Naive thymus-derived CD4-positive, alpha-beta T cell (primary cell): ENCODE results near the gene SLC13A2. TPM values are rescaled to one million over a fixed set of nuclear protein-coding genes. Genes with fewer than 3 reads are reported as not detected.

ENCODE experiments used
- ATAC-seq: fragments of 150-1000 bp; cut with Tn5 transposase; 2 replicates; pipeline ENCODE4 v1.10.0; 2021; ENCODE audit warnings: mild to moderate bottlenecking, moderate library complexity
- CTCF ChIA-PET: fragments of 350-600 bp; sonication (Branson Sonifier 250); formaldehyde crosslinking; loops from one replicate; lab custom pipeline; 2021; ENCODE audit warnings: antibody characterized with exemption; lab: Charles Lee
- POLR2A ChIA-PET: fragments of 350-600 bp; sonication (Branson Sonifier 250); formaldehyde crosslinking; loops from one replicate; lab custom pipeline; 2021; ENCODE audit warnings: antibody characterized with exemption, inconsistent platforms; lab: Charles Lee
- DNase-seq, 9 donors: peaks; one replicate each; pipeline versions ENCODE4 v3.0.0 to v3.0.0-alpha.2; 2020 to 2022; ENCODE audit warnings: mixed read lengths in 1 of 9
- H3K27ac ChIP-seq: one replicate; pipeline ENCODE4 v1.7.0; 2013; ENCODE audit warnings: mild to moderate bottlenecking, low read depth, low read length, moderate library complexity
- H3K27me3 ChIP-seq, 2 donors: one replicate each; pipeline ENCODE4 v1.7.0; 2013; ENCODE audit warnings: low read length in 2 of 2, mild to moderate bottlenecking in 2 of 2, moderate library complexity in 2 of 2; ENCODE audit not compliant: control insufficient read depth in 2 of 2, insufficient read depth in 2 of 2
- H3K36me3 ChIP-seq, 3 experiments: 1 replicate in 2 of 3; 2 replicates in 1 of 3; pipeline ENCODE4 v1.7.0; 2013; ENCODE audit warnings: low read length in 3 of 3, mild to moderate bottlenecking in 3 of 3, moderate library complexity in 1 of 3; ENCODE audit not compliant: insufficient read depth in 3 of 3, control insufficient read depth in 2 of 3
- H3K4me1 ChIP-seq, 2 donors: one replicate each; pipeline ENCODE4 v1.7.0; 2013; ENCODE audit warnings: low read length in 2 of 2, mild to moderate bottlenecking in 2 of 2, moderate library complexity in 1 of 2; ENCODE audit not compliant: control insufficient read depth in 2 of 2, insufficient read depth in 2 of 2
- H3K4me3 ChIP-seq: 2 replicates; pipeline ENCODE4 v1.7.0; 2013; ENCODE audit warnings: mild to moderate bottlenecking, low read length
- H3K9me3 ChIP-seq, 3 experiments: 1 replicate in 2 of 3; 2 replicates in 1 of 3; pipeline ENCODE4 v1.7.0; 2013; ENCODE audit warnings: low read length in 3 of 3; ENCODE audit not compliant: control insufficient read depth in 2 of 3
- H3K27ac Mint-ChIP-seq, 9 donors: one replicate each; pipeline ENCODE4 v1.8.0; 2020 to 2022; ENCODE audit warnings: mixed read lengths in 9 of 9, mild to moderate bottlenecking in 8 of 9, moderate library complexity in 5 of 9, inconsistent platforms in 2 of 9
- H3K27me3 Mint-ChIP-seq, 5 donors: one replicate each; pipeline ENCODE4 v1.8.0; 2021 to 2022; ENCODE audit warnings: mixed read lengths in 5 of 5, mild to moderate bottlenecking in 1 of 5
- H3K36me3 Mint-ChIP-seq, 5 donors: one replicate each; pipeline ENCODE4 v1.8.0; 2020 to 2022; ENCODE audit warnings: mixed read lengths in 5 of 5, mild to moderate bottlenecking in 3 of 5, inconsistent platforms in 1 of 5
- H3K4me1 Mint-ChIP-seq, 7 donors: one replicate each; pipeline ENCODE4 v1.8.0; 2020 to 2022; ENCODE audit warnings: mixed read lengths in 7 of 7, mild to moderate bottlenecking in 3 of 7, inconsistent platforms in 1 of 7
- H3K4me3 Mint-ChIP-seq, 10 donors: one replicate each; pipeline ENCODE4 v1.8.0; 2020 to 2022; ENCODE audit warnings: mild to moderate bottlenecking in 10 of 10, mixed read lengths in 10 of 10, moderate library complexity in 6 of 10, inconsistent platforms in 2 of 10
- H3K9me3 Mint-ChIP-seq, 11 donors: one replicate each; pipeline ENCODE4 v1.8.0; 2020 to 2022; ENCODE audit warnings: mixed read lengths in 11 of 11, mild to moderate bottlenecking in 4 of 11, inconsistent platforms in 1 of 11, moderate library complexity in 1 of 11
- intact Hi-C, 2 donors: fragments of 100-400 bp; cut with micrococcal nuclease; formaldehyde crosslinking; loops; one replicate each; pipeline ENCODE4 v1.15.1; 2023
- polyA plus RNA-seq, 2 donors: library from polyadenylated mRNA; unstranded; fragments of 300-500 nt; fragmentation: Illumina TruSeq; gene quantifications; one replicate each; pipeline ENCODE4 v1.2.3, GENCODE V29; 2021
- total RNA-seq, 6 experiments: library from RNA in 5 of 6; stranded (reverse) in 5 of 6; gene quantifications; 1 replicate in 5 of 6; 2 replicates in 1 of 6; pipeline ENCODE4 v1.2.3 and lab custom pipeline; 2021 to 2026

Gene SLC13A2
- total and polyA plus RNA-seq, 7 experiments from 2014 or later: not detected

- intact Hi-C loops: no loop called here
- CTCF ChIA-PET: interaction anchor here (0.6 to 1.1 kb wide), 2 partner anchors 59 to 666 kb away, joined by 3 read pairs; no protein-coding TSS in a partner anchor
- Histone ChIP-seq H3K9me3 (no peaks in the 10 kb centered on the region), H3K4me1 (peaks cover 0 to 9% of the 10 kb centered on the region in 2 donors), H3K27me3 (no peaks in the 10 kb centered on the region), H3K27ac (no peak overlapping the region), H3K4me3 (no peak overlapping the region), H3K36me3 (no peaks in the 10 kb centered on the region)
- peaks cover 10 to 20% (median 16%) of the 10 kb centered on the region in 7 donors for H3K4me1 Mint-ChIP-seq
- DNase-seq (peak in 1 of 9 donors; percentile 3), ATAC-seq (peak; percentile 40)
- no peaks in the 10 kb centered on the region for H3K27me3 Mint-ChIP-seq
- POLR2A ChIA-PET: interaction anchor here (0.7 kb wide), 1 partner anchor 131 kb away, joined by 3 read pairs; no protein-coding TSS in a partner anchor
- H3K9me3 Mint-ChIP-seq: peaks cover 0 to 2% (median 0%) of the 10 kb centered on the region in 11 donors
- H3K4me3 Mint-ChIP-seq: peak overlapping the region in 6 of 10 donors; percentile 0 to 39 (median 9)
- no peaks in the 10 kb centered on the region for H3K36me3 Mint-ChIP-seq
- H3K27ac Mint-ChIP-seq: peak overlapping the region in 8 of 9 donors; percentile 11 to 89 (median 37)
Measured at GRCh38 chr17:28475151-28475900, 1.9 kb downstream of the SLC13A2 start.

- no peaks in the 10 kb centered on the region for H3K27me3 Mint-ChIP-seq
- no peaks in the 10 kb centered on the region for H3K36me3 Mint-ChIP-seq
- ATAC-seq: no peak
- intact Hi-C loops: no loop called here
- Histone ChIP-seq H3K9me3 (no peaks in the 10 kb centered on the region), H3K4me1 (peaks cover 0 to 9% of the 10 kb centered on the region in 2 donors), H3K27me3 (no peaks in the 10 kb centered on the region), H3K4me3 (no peak overlapping the region), H3K27ac (no peak overlapping the region), H3K36me3 (no peaks in the 10 kb centered on the region)
- POLR2A ChIA-PET: interaction anchor here (0.7 kb wide), 1 partner anchor 132 kb away, joined by 3 read pairs; no protein-coding TSS in a partner anchor
- peaks cover 10 to 18% (median 16%) of the 10 kb centered on the region in 7 donors for H3K4me1 Mint-ChIP-seq
- no peak for DNase-seq
- peak overlapping the region in 5 of 10 donors; percentile 6 to 40 (median 25) for H3K4me3 Mint-ChIP-seq
- peak overlapping the region in 4 of 9 donors; percentile 11 to 89 (median 47) for H3K27ac Mint-ChIP-seq
- H3K9me3 Mint-ChIP-seq: peaks cover 0 to 2% (median 0%) of the 10 kb centered on the region in 11 donors
- CTCF ChIA-PET: interaction anchor here (0.5 to 1.1 kb wide), 2 partner anchors 60 to 141 kb away, joined by 3 read pairs; no protein-coding TSS in a partner anchor
Measured at GRCh38 chr17:28476076-28476865, 2.8 kb downstream of the SLC13A2 start.

GRCh38 chr17:28477928-28478327, 4.5 kb downstream of the SLC13A2 start:
- Mint-ChIP-seq H3K27me3 (no peaks in the 10 kb centered on the region), H3K4me1 (peaks cover 10 to 18% (median 16%) of the 10 kb centered on the region in 7 donors), H3K27ac (no peak overlapping the region), H3K36me3 (no peaks in the 10 kb centered on the region), H3K9me3 (peaks cover 0 to 2% (median 0%) of the 10 kb centered on the region in 11 donors), H3K4me3 (no peak overlapping the region)
- Histone ChIP-seq H3K9me3 (no peaks in the 10 kb centered on the region), H3K27ac (no peak overlapping the region), H3K36me3 (no peaks in the 10 kb centered on the region), H3K4me1 (peaks cover 0 to 9% of the 10 kb centered on the region in 2 donors), H3K27me3 (no peaks in the 10 kb centered on the region), H3K4me3 (no peak overlapping the region)
- ATAC-seq: no peak
- no peak for DNase-seq
- ChIA-PET CTCF (no interaction called here), POLR2A (no interaction called here)
- intact Hi-C loops: no loop called here

GRCh38 chr17:28478712-28479615, 5.5 kb downstream of the SLC13A2 start:
- ATAC-seq: no peak
- no peak overlapping the region for H3K27ac Mint-ChIP-seq
- H3K4me3 Mint-ChIP-seq: no peak overlapping the region
- H3K9me3 Mint-ChIP-seq: peaks cover 0 to 2% (median 0%) of the 10 kb centered on the region in 11 donors
- Histone ChIP-seq H3K4me3 (no peak overlapping the region), H3K9me3 (no peaks in the 10 kb centered on the region), H3K27ac (no peak overlapping the region), H3K36me3 (no peaks in the 10 kb centered on the region), H3K4me1 (peaks cover 0 to 9% of the 10 kb centered on the region in 2 donors), H3K27me3 (no peaks in the 10 kb centered on the region)
- no peaks in the 10 kb centered on the region for H3K36me3 Mint-ChIP-seq
- DNase-seq: no peak
- POLR2A ChIA-PET: no interaction called here
- H3K27me3 Mint-ChIP-seq: no peaks in the 10 kb centered on the region
- H3K4me1 Mint-ChIP-seq: peaks cover 10 to 18% (median 15%) of the 10 kb centered on the region in 7 donors
- CTCF ChIA-PET: no interaction called here
- intact Hi-C loops: no loop called here

- Mint-ChIP-seq H3K27ac (no peak overlapping the region), H3K36me3 (no peaks in the 10 kb centered on the region), H3K9me3 (peaks cover 0 to 1% (median 0%) of the 10 kb centered on the region in 11 donors), H3K4me1 (peaks cover 8 to 22% (median 14%) of the 10 kb centered on the region in 7 donors), H3K27me3 (no peaks in the 10 kb centered on the region), H3K4me3 (no peak overlapping the region)
- intact Hi-C loops: no loop called here
- Histone ChIP-seq H3K9me3 (no peaks in the 10 kb centered on the region), H3K4me3 (no peak overlapping the region), H3K27me3 (no peaks in the 10 kb centered on the region), H3K36me3 (no peaks in the 10 kb centered on the region), H3K27ac (no peak overlapping the region), H3K4me1 (peaks cover 0 to 4% of the 10 kb centered on the region in 2 donors)
- ATAC-seq (no peak), DNase-seq (no peak)
- ChIA-PET POLR2A (no interaction called here), CTCF (no interaction called here)
Measured at GRCh38 chr17:28480278-28480677, 6.8 kb downstream of the SLC13A2 start.
